GM18909 (cell line): ENCODE measurements around the gene NME9.
A peak's percentile ranks its signal among the peaks of the same experiment; 100 is the strongest.

Source experiments
- ATAC-seq: cut with Tn5 transposase; IDR thresholded peaks from one replicate; pipeline ENCODE4 v1.9.1; 2021; ENCODE audit warnings: mild to moderate bottlenecking; ENCODE audit not compliant: unreplicated experiment, poor library complexity

NME9 gene

GRCh38 chr3:138289701-138290100 lies 40.0 kb downstream of the NME9 start:
- ATAC-seq: no peak

GRCh38 chr3:138289260-138289659 lies 40.4 kb downstream of the NME9 start:
- ATAC-seq: no peak

GRCh38 chr3:138284957-138285477 lies 44.6 kb downstream of the NME9 start:
- no peak for ATAC-seq

- no peak for ATAC-seq
Observed at GRCh38 chr3:138284079-138284478, 45.6 kb downstream of the NME9 start.

- ATAC-seq: no peak
Observed at GRCh38 chr3:138282836-138283235, 46.8 kb downstream of the NME9 start.

GRCh38 chr3:138281561-138281960 lies 48.1 kb downstream of the NME9 start:
- no peak for ATAC-seq

GRCh38 chr3:138271189-138271794 lies 58.4 kb downstream of the NME9 start:
- peak; percentile 72 for ATAC-seq

- ATAC-seq: no peak
Observed at GRCh38 chr3:138270245-138270644, 59.4 kb downstream of the NME9 start.

GRCh38 chr3:138267083-138267482 lies 62.6 kb downstream of the NME9 start:
- no peak for ATAC-seq

GRCh38 chr3:138265745-138266144 lies 63.9 kb downstream of the NME9 start:
- no peak for ATAC-seq

GRCh38 chr3:138263104-138263503 lies 66.5 kb downstream of the NME9 start:
- no peak for ATAC-seq

- no peak for ATAC-seq
Observed at GRCh38 chr3:138260611-138261010, 69.0 kb downstream of the NME9 start.

- ATAC-seq: no peak
Observed at GRCh38 chr3:138259126-138259525, 70.5 kb downstream of the NME9 start.

GRCh38 chr3:138257986-138258385 lies 71.7 kb downstream of the NME9 start:
- no peak for ATAC-seq

- no peak for ATAC-seq
Observed at GRCh38 chr3:138256022-138256421, 73.6 kb downstream of the NME9 start.

- no peak for ATAC-seq
Observed at GRCh38 chr3:138254216-138254615, 75.4 kb downstream of the NME9 start.

- ATAC-seq: no peak
Observed at GRCh38 chr3:138253609-138254008, 76.0 kb downstream of the NME9 start.
